HEK293 (cell line): Measurements from ENCODE around the gene MAP4K4.
A peak's percentile ranks its signal among the peaks of the same experiment; 100 is the strongest.

Source experiments
- CTCF ChIA-PET: fragments of 350-600 bp; formaldehyde crosslinking; extraction: SDS; loops from one replicate; lab custom pipeline; 2021; ENCODE audit warnings: antibody characterized with exemption; lab: Yijun Ruan, JAX
- POLR2A ChIA-PET: fragments of 300-600 bp; formaldehyde crosslinking; extraction: SDS; loops from one replicate; lab custom pipeline; 2020; ENCODE audit warnings: antibody characterized with exemption, inconsistent platforms; lab: Yijun Ruan, JAX
- H3K27ac ChIP-seq: fragments of 200-500 bp; sonication (Bioruptor generic); 2 replicates; pipeline ENCODE4 v1.5.1; 2014; ENCODE audit warnings: low read depth, low read length, control low read depth, inconsistent platforms; ENCODE audit errors: extremely low read depth
- H3K36me3 ChIP-seq, 2 experiments: fragments of 200-500 bp in 1 of 2; sonication (Bioruptor generic) in 1 of 2; 1 replicate in 1 of 2; 2 replicates in 1 of 2; pipeline ENCODE4 v1.5.1; 2014 to 2017; ENCODE audit warnings: inconsistent platforms in 2 of 2, low read length in 2 of 2; ENCODE audit not compliant: control insufficient read depth in 2 of 2, insufficient read depth in 1 of 2
- H3K4me1 ChIP-seq: fragments of 200-500 bp; sonication (Bioruptor generic); 2 replicates; pipeline ENCODE4 v1.5.1; 2014; ENCODE audit warnings: mild to moderate bottlenecking, low read length, inconsistent platforms; ENCODE audit not compliant: control insufficient read depth, insufficient read depth
- H3K4me3 ChIP-seq: 2 replicates; pipeline ENCODE4 v1.5.1; 2011; ENCODE audit warnings: low read depth, mild to moderate bottlenecking, control low read depth, low read length, moderate library complexity
- H3K9me3 ChIP-seq: fragments of 200-500 bp; sonication (Bioruptor generic); 2 replicates; pipeline ENCODE4 v1.5.1; 2014; ENCODE audit warnings: low read depth, low read length, inconsistent platforms; ENCODE audit not compliant: control insufficient read depth, insufficient read depth
- AEBP2 ChIP-seq: fragments of 450-650 bp; formaldehyde crosslinking; IDR thresholded peaks from 2 replicates; pipeline ENCODE4 v1.5.1; 2016; ENCODE audit warnings: missing biosample characterization, missing genetic modification characterization, borderline replicate concordance
- GLIS2 ChIP-seq: fragments of 450-650 bp; formaldehyde crosslinking; IDR thresholded peaks from 2 replicates; pipeline ENCODE4 v1.5.1; 2016; ENCODE audit warnings: missing biosample characterization, missing genetic modification characterization
- HIC1 ChIP-seq: fragments of 450-650 bp; formaldehyde crosslinking; IDR thresholded peaks from 2 replicates; pipeline ENCODE4 v1.5.1; 2016; ENCODE audit warnings: missing biosample characterization, missing genetic modification characterization
- IKZF3 ChIP-seq: fragments of 450-650 bp; IDR thresholded peaks from 2 replicates; pipeline ENCODE4 v1.5.0; 2018; ENCODE audit warnings: missing biosample characterization, mild to moderate bottlenecking, missing genetic modification characterization, moderate library complexity
- KLF8 ChIP-seq: fragments of 450-650 bp; formaldehyde crosslinking; IDR thresholded peaks from 2 replicates; pipeline ENCODE4 v1.5.1; 2016; ENCODE audit warnings: missing biosample characterization, missing genetic modification characterization
- REST ChIP-seq: fragments of 450-650 bp; formaldehyde crosslinking; IDR thresholded peaks from 2 replicates; pipeline ENCODE4 v1.5.1; 2016; ENCODE audit warnings: missing biosample characterization, missing genetic modification characterization
- SETDB1 ChIP-seq: IDR thresholded peaks from one replicate; pipeline ENCODE4 v1.6.1; 2017; ENCODE audit warnings: mild to moderate bottlenecking, low read length, moderate library complexity, mixed read lengths; ENCODE audit not compliant: insufficient read length
- SP7 ChIP-seq: fragments of 450-650 bp; formaldehyde crosslinking; IDR thresholded peaks from 2 replicates; pipeline ENCODE4 v1.5.1; 2016; ENCODE audit warnings: missing biosample characterization, missing genetic modification characterization
- ZNF133 ChIP-seq: fragments of 450-650 bp; formaldehyde crosslinking; IDR thresholded peaks from 2 replicates; pipeline ENCODE4 v1.5.1; 2016; ENCODE audit warnings: missing biosample characterization, missing genetic modification characterization
- ZNF146 ChIP-seq: fragments of 450-650 bp; formaldehyde crosslinking; IDR thresholded peaks from 2 replicates; pipeline ENCODE4 v1.5.1; 2016; ENCODE audit warnings: missing biosample characterization, missing genetic modification characterization
- ZNF148 ChIP-seq: fragments of 450-650 bp; formaldehyde crosslinking; IDR thresholded peaks from 2 replicates; pipeline ENCODE4 v1.5.0; 2017; ENCODE audit warnings: missing biosample characterization, missing genetic modification characterization, borderline replicate concordance
- ZNF157 ChIP-seq: fragments of 450-650 bp; formaldehyde crosslinking; IDR thresholded peaks from 2 replicates; pipeline ENCODE4 v1.5.1; 2016; ENCODE audit warnings: missing biosample characterization, missing genetic modification characterization
- ZNF335 ChIP-seq: fragments of 450-650 bp; formaldehyde crosslinking; conservative IDR thresholded peaks from 2 replicates; pipeline ENCODE4 v1.5.1; 2016; ENCODE audit warnings: missing biosample characterization, missing genetic modification characterization
- ZNF391 ChIP-seq: fragments of 450-650 bp; formaldehyde crosslinking; IDR thresholded peaks from 2 replicates; pipeline ENCODE4 v1.5.1; 2016; ENCODE audit warnings: low read depth, missing biosample characterization, missing genetic modification characterization, borderline replicate concordance
- ZNF433 ChIP-seq: fragments of 450-650 bp; formaldehyde crosslinking; IDR thresholded peaks from 2 replicates; pipeline ENCODE4 v1.5.1; 2016; ENCODE audit warnings: missing biosample characterization, missing genetic modification characterization, low read depth
- ZNF623 ChIP-seq: fragments of 450-650 bp; formaldehyde crosslinking; IDR thresholded peaks from 2 replicates; pipeline ENCODE4 v1.5.1; 2016; ENCODE audit warnings: missing biosample characterization, missing genetic modification characterization
- ZNF624 ChIP-seq: fragments of 450-650 bp; formaldehyde crosslinking; IDR thresholded peaks from 2 replicates; pipeline ENCODE4 v1.5.1; 2017; ENCODE audit warnings: missing biosample characterization, missing genetic modification characterization
- ZNF677 ChIP-seq: fragments of 450-650 bp; IDR thresholded peaks from 2 replicates; pipeline ENCODE4 v1.5.0; 2018; ENCODE audit warnings: missing biosample characterization, mild to moderate bottlenecking, missing genetic modification characterization, moderate library complexity
- ZNF768 ChIP-seq: fragments of 450-650 bp; formaldehyde crosslinking; IDR thresholded peaks from 2 replicates; pipeline ENCODE4 v1.5.1; 2018; ENCODE audit warnings: missing biosample characterization, mild to moderate bottlenecking, missing genetic modification characterization
- ZNF837 ChIP-seq: fragments of 450-650 bp; formaldehyde crosslinking; IDR thresholded peaks from 2 replicates; pipeline ENCODE4 v1.5.1; 2016; ENCODE audit warnings: missing biosample characterization, missing genetic modification characterization
- ZSCAN23 ChIP-seq: fragments of 450-650 bp; formaldehyde crosslinking; IDR thresholded peaks from 2 replicates; pipeline ENCODE4 v1.5.1; 2016; ENCODE audit warnings: missing biosample characterization, missing genetic modification characterization

The MAP4K4 gene

GRCh38 chr2:101781791-101782426, 84.4 kb downstream of the MAP4K4 start:
- POLR2A ChIA-PET: no interaction called here
- Histone ChIP-seq H3K36me3 (no peaks in the 10 kb centered on the region), H3K4me3 (no peak overlapping the region), H3K4me1 (peaks cover 37% of the 10 kb centered on the region), H3K27ac (no peak overlapping the region), H3K9me3 (no peaks in the 10 kb centered on the region)
- CTCF ChIA-PET: interaction anchor here (0.6 to 2.5 kb wide), 3 partner anchors 11 to 82 kb away, joined by 4 to 10 read pairs (median 4); no protein-coding TSS in a partner anchor
- TF ChIP-seq ZNF837 (tag by site-specific recombination) (no peak), ZNF335 (tag by site-specific recombination) (peak; percentile 40; the same call in 1 of the 2 replicates), SP7 (tag by site-specific recombination) (peak; percentile 69; the same call in 1 of the 2 replicates), ZNF391 (tag by site-specific recombination) (no peak), IKZF3 (no peak)

GRCh38 chr2:101782427-101782792, 84.9 kb downstream of the MAP4K4 start:
- peaks cover 38% of the 10 kb centered on the region for H3K4me1 ChIP-seq
- ChIA-PET CTCF (interaction anchor here (1.3 to 2.5 kb wide), 2 partner anchors 11 to 15 kb away, joined by 4 to 10 read pairs; no protein-coding TSS in a partner anchor), POLR2A (no interaction called here)
- no peak overlapping the region for H3K4me3 ChIP-seq
- no peak overlapping the region for H3K27ac ChIP-seq
- no peaks in the 10 kb centered on the region for H3K9me3 ChIP-seq
- H3K36me3 ChIP-seq: no peaks in the 10 kb centered on the region
- TF ChIP-seq ZNF148 (no peak), KLF8 (tag by site-specific recombination) (no peak), ZSCAN23 (tag by site-specific recombination) (no peak), GLIS2 (no peak), HIC1 (tag by site-specific recombination) (no peak), ZNF623 (tag by site-specific recombination) (no peak), SETDB1 (no peak), ZNF133 (tag by site-specific recombination) (no peak), ZNF624 (tag by site-specific recombination) (no peak), ZNF433 (no peak), ZNF768 (tag by site-specific recombination) (no peak), ZNF677 (tag by site-specific recombination) (no peak), ZNF157 (tag by site-specific recombination) (no peak)

GRCh38 chr2:101787097-101787496, 89.6 kb downstream of the MAP4K4 start:
- H3K9me3 ChIP-seq: no peaks in the 10 kb centered on the region
- ChIA-PET POLR2A (interaction anchor here (0.7 kb wide), 1 partner anchor 24 kb away, joined by 4 read pairs; no protein-coding TSS in a partner anchor), CTCF (no interaction called here)
- peaks cover 0 to 8% of the 10 kb centered on the region in 2 experiments; a peak in 1 of 3 replicates for H3K36me3 ChIP-seq
- H3K4me1 ChIP-seq: peaks cover 14% of the 10 kb centered on the region
- H3K27ac ChIP-seq: no peak overlapping the region
- H3K4me3 ChIP-seq: no peak overlapping the region
- TF ChIP-seq REST (tag by site-specific recombination) (no peak), ZNF146 (no peak), AEBP2 (no peak)
